Right kidney (tissue), 1 donor: ENCODE measurements around the gene CLEC2B.

Source experiments
- DNase-seq: peaks from one replicate; pipeline ENCODE4 v3.0.0-alpha.2; 2016

The CLEC2B gene

DNA sequence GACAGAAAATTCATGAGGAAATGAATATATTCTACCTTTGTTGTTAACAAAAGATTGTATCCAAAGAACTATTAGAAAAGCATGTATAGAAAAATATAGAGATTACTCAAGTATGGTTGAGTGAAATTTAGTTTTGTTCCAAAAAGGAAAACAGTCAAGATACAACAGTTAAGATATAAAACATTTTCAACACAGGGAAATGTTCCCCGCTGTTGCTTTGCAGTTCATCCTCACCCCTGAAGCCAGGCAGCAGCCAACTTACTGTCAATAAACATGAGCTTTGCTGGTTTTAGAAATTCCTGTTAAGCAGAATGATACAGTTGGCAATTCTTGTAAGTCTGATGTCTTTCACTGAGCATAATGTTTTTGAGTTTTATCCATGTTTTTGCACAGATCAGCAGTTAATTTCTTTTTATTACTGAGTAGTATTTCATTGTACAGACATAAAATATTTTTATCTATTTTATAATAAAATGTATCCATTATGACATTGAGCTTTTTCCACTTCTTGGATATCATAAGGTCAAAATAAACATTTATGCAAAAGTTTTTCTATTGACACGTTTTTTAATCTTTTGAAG, 1.2 kb upstream of the CLEC2B start:
- no peak for DNase-seq

DNA sequence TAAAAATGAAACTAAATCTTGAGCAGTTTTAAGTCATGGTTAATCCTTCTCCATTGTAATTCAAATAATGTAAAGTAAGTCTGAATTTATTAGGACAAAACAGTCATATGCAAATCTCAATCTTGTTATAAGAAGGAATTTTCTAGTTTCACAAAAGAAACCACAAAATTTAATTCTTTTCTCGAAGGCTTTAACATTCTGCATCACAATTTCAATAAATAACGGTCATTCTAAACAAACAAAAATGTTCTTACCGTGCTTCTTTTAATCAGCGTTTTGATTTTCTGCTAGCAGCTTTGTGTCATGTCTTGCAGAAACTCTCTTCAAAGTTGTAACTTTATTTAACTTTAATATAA, 225 bp downstream of the CLEC2B start:
- DNase-seq: no peak

DNA sequence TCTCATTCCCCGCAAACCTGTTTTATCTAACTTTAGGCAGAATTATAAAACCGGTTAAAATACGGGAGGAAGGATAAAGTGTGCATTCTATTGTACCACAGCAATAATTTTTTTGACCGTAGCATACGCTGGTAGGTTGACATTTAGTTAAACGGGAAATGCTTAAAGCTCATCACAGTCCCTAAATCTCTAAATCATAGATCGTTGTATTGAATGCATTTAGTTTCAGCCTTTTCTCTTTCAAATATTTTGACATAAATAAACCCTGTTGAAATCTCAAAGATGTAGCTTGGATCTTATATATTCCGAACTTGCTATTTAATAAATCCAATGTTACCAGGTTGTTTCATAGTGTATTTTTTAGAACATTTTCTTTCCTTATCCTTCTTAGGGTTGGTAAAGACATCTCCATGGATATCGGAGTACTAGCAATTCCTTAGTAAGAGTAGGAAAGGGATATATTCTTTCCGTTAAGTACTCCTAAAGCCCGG, 798 bp downstream of the CLEC2B start:
- DNase-seq: no peak

DNA sequence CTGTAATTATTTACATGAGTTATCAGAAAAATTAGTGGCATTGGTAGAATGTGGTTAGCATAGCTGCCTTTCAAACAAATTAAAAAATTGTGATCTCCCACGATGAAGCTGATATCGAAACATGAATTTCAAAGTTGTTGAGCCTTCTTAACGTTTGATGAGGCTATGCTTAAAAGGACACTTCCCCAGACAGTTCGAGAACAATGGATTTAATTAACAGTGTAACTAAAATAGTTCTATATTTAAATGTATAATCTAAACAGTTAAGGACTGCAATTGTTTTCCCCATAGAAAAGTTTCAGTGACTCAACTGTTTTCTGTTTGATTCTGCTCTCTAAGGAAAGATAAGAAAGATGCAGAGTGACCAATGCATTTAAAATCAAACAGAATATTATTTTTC, 1.6 kb downstream of the CLEC2B start:
- DNase-seq: no peak

DNA sequence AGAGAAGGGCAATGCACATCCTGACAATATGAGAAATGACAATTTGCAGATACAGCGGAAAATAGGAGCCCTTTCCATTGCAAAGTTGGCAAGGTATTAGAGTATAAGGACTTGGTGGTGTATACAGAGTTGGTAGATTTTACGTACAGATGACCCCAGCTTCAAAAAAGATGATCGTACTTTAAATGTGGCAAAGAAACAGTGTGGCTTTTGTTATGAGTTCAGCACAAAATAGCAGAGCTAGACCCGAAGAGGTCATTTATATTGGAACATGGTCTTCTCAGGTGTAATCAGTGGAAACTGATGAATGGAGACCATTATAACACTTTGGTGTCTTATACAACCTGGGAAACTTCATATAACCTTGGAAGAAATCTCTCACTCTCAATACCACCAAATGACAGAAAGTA, 2.3 kb downstream of the CLEC2B start:
- DNase-seq: no peak

DNA sequence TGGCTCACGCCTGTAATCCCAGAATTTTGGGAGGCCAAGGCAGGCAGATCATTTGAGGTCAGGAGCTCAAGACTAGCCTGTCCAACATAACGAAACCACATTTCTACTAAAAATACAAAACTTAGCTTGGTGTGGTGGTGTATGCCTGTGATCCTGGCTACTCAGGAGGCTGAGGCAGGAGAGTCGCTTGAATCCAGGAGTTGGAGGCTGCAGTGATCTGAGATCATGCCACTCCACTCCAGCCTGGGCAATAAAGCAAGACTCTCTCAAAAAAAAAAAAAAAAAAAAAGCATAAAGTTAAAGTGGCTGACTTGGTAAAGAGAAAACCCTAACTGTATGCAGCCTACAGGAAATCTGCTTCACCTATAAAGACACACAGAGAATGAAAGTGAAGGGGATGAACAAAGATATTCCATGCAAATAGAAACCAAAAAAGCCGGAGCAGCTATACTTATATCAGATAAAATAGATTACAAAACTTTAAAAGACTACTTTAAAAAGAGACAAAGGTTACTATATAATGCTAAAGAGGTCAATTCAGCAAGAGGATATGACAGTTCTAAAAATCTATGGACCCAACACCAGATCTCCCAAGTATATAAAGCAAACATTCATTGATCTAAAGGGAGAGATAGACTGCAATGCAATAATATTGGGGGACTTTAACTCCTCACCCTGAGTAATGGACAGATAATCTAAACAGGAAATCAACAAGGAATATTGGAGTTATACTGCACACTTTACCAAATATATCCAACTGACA, 4.1 kb downstream of the CLEC2B start:
- no peak for DNase-seq

DNA sequence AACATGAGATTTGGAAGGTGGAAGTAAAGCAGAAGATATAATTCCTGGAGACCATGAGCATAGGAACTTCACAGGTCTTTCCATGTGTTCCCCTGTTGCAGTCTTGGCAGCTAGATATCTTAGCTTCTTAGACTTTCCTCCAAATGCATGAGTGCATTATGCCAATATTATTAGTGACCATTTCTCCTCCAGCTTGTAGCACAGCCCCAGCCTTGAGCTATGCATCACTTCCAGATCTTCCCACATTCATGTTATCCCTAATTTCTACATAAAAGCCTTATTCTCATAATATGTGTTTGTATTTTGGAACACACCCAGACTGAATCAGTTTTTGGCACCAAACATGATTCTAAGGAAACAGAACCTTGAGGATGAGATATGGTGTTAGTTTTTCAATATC, 11.0 kb downstream of the CLEC2B start:
- no peak for DNase-seq

DNA sequence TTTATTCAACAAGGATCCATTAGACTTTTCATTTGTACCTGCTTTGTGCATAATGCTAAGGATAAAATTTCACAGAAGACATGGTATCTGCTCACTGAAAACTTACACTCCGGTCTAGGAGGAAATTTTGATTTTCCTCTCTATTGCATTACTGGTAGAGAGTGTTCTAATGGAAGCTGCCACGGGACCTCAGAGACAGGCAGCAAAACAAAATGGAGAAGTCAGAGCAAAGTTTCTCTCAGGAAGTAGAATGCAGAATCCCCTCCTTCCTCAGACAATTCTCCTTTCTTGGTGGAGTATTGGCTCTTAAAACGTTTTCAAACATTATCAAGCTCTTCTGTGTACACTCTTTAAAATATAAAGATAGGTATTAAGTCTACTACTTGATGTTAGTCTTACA, 12.3 kb downstream of the CLEC2B start:
- DNase-seq: no peak

DNA sequence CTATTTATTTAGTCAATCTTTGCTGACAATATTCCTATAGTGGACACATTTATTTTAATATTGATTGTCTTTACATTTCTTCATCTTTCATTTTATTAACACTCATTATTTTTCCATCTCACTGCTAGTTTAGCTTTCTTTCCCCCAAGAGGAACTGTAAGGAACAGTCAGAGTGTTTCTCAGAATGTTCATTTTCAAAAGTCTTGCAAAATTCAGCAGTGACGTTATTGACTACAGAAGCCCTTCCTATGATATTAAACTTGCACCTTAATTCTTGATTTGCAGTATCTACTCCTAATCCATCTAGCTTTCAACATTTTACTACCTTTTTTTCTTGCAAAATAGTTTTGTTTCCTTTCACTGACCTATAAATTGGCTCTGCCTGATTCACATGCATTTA, 13.0 kb downstream of the CLEC2B start:
- DNase-seq: no peak

DNA sequence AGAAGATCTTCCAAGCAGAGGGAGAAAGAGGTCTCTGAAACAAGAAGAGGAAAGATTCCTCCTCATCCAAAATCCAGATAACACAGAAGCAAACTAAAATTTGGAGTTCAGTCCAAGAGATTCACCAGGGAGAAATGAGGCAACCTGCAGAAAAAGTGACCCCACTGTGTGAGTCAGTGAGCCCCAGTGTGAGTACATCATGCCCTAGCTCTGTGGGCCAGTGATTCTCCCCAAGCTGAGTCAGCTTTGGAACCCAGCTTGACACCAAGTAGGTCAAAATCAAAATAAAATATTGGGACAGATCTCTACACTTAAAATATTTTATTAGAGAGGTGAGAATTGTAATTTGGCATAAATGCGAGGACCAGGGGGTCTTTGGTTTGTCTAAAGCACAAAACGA, 17.2 kb downstream of the CLEC2B start:
- DNase-seq: no peak

DNA sequence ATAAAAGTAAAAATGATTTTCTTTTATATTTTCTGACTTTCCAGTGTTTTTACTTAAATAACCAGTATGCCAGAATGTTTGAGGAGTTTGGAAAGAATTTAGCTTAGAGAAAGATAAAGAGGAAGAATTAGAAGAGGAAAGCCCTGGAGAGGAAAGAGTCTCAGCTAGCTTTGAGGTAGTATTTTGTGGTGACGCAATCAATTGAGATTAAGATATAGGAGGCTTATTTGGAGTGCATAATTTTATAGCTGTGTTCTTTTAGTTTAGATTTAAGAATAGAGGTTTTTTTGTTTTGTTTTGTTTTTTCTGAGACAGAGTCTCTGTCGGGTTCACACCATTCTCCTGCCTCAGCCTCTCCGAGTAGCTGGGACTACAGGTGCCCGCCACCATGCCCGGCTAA, 18.1 kb downstream of the CLEC2B start:
- no peak for DNase-seq

DNA sequence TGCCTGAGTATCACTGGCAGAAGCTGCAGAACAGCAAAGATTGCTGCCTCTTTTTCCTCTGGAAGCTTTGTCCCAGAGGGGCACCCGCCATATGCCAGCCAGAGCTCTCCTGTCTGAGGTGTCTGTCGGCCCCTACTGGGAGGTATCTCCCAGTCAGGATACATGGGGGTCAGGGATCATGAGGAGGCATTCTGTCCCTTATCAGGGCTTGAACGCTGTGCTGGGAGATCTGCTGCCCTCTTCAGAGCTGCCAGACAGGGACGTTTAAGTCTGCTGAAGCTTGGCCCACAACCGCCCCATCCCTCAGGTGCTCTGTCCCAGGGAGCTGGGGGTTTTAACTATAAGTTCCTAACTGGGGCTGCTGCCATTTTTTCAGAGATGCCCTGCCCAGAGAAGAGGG, 20.3 kb downstream of the CLEC2B start:
- DNase-seq: no peak

DNA sequence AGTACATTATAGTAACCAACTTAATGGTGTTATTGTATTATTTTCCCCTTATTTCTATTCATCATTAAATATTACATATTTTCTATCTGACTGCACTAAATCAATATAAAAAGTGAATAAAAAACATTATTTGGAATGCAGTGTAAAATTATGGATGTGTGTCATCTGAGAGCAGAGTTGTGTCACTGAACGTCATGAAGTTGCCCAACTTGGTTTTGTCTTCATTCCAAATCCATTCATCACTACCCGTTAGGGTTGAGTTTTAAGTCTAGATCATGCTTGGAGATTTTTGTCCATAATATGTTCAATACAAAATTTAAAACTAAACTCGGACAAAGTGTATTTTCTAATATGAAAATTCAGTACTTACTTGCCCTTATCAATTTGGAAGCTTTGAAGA, 25.7 kb downstream of the CLEC2B start:
- no peak for DNase-seq

DNA sequence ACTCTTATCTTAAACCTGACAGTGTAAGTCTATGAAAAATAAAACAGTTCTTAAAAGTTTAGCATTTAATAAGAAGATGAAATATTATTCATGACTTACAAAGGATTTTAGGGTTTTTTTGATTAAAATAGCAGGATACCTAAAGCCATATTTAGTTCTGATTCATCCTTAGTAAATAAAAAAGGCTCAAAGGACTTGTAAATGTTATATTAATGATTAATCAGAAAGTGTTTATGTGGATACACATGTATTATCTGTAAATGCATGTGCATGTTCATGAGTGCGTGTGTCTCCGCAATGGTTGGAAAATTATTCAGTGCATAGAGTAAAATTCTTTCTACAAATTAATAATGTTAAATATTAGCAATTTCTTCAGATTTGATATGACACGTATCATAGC, 37.4 kb downstream of the CLEC2B start:
- DNase-seq: no peak

DNA sequence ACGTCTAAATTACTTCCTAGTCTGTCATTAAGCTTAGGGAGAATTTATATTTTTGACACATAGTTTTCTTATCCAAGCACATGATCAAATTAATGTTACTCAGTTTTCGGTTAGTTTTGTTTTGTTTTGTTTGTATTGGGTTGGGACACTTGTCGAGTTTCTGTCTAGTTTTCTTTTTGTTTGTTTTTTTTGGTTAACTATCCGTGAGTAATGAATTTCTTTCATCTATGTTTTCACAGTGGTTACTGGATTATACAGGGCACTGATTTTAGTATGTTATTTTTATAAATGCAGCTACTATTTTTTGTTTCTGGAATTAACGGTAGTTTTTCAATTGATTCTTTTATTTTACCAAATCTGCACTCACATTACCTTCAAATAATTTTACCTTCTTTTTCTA, 39.2 kb downstream of the CLEC2B start:
- DNase-seq: no peak

DNA sequence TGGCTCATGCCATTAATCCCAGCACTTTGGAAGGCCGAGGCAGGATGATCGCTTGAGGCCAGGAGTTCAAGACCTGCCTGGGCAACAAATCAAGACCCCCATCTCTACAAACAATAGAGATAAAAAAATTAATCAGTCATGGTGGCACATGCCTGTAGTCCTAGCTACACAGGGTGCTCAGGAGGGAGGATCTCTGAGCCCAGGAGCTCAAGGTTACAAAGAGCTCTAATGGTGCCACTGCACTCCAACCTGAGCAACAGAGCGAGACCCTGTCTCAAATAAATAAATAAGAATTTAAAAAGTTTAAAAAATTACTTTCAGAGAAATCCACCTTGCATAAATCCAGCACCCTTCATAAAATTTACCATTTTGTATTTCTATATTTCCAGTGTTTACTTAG, 39.7 kb downstream of the CLEC2B start:
- DNase-seq: no peak

DNA sequence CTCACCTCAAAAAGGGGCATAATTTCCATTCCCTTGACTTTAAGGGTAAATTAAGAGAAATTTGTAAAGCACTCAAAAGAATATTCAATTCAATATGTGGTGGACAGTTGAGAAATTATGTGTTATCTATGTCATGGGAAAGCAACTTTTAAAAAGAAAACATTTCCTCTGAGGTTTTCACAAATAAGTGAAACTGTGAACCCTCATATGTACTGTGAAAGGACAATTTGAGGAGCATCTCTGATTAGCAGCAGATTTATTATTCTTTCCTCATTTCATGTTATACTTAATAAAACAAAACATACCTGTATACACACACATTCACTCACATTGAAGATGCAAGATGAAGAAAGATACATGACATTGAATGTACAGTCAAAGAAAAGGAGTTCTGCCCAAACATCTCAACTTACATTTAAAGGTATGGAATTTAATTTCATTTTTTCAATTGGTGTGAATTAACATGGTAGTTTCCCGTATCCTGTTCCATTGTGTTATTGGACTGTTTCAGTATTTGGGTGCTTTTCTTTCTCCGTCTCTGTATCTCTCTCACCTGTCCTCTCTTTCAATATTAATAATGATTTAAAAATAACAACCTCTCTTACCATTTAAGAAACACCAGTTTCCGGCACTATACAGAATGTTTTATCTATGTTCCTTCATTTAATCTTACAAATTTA, 41.8 kb downstream of the CLEC2B start, which contains the start of gene KLRF1:
Gene KLRF1 (plus strand): TSS at position 273 of the 680 bp plus-strand sequence. CDS start 64 bp downstream, at position 337.
- no peak for DNase-seq

DNA sequence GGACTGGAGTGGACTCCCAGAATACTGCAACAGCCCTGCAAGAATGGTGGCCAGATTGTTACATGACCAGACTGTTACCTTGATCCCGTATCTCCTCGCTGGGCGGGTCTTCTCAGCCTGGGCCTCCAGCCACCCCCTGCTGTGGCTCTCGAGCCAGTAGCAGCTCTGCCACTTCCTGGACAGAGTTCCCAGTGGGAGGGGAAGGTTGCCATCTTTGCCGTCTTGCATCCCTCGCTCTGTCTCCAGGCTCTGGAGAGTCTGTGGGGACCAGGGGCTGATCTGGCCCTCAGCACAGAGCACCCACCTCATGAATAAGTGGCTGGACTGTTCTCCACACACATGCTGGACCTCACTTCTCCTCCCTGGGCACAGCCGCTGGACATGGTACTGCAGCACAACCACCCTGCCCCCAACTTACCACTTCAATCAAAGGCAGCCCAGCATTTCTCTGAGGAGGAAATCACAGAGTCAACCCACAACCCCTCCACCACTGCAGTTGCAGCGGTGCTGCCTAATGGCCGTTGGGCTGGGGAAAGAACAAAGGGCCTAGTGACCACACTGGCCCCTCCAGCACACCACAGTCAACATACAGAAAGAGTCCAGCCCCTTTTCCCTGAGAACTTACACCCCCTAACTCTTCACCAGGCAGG, 48.7 kb downstream of the CLEC2B start:
- no peak for DNase-seq

DNA sequence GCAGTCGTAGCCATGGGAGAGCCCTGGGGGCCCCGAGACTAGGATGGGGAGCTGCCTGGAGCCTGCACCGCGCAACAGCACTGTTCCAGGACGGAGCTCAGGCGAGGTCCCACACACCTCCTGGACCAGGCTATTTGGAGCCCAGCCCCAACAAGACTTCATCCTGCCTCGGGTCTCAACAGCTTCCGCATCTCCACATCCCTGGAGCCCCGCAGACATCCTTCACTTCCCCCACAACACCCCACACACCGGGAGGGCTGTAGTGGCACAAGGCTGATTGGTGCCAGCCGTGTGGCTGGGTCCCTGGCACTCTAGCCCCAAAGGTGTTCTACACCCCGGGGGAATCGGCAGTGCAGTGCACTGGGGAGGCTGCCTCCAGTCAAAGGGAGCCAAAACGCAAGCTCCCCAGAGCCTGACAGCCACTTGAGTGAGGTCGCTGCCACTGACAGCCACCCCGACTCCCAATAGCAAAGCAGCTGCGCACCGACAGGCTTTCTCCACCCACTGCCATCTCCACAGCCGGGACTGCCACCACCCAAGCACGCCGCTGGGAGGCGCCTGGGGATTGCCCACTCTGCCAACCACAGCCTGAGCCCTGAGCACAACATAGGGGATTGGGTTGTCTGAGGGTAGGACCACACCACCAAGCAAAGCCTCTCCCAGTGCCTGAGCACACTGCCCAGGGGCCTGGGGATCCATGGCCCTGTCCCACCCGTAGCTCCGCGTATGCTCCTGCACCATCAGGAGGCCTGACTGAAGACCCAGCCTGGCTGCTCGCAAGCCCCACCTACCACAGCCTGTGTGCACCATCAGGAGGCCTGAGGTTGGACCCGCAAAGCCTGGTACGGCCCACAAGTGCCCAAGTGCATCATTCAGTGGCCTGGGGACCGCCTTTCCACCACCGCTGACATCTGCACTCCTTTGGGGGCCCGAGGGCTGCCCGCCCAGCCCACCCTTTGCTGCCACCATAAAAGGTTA, 55.0 kb downstream of the CLEC2B start:
- DNase-seq: peak; percentile 13

DNA sequence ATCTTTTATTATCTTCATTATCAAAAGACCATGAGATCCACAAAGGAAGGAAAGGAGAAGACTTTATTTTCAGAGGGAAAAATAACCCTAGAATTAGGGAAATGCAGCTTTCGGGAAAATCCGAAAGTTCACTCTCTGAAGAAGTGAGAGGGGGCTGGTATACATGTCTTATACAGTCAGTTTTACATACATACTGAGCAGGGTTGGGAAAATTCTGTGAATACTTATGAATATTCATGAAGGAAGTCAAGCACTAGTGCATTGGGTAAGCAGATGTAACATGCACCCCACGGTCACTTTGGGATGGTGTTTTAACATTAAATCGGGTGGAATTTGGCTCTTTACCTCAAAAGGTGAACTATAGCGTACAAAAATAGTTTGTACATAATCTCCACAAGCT, 57.5 kb downstream of the CLEC2B start:
- no peak for DNase-seq

DNA sequence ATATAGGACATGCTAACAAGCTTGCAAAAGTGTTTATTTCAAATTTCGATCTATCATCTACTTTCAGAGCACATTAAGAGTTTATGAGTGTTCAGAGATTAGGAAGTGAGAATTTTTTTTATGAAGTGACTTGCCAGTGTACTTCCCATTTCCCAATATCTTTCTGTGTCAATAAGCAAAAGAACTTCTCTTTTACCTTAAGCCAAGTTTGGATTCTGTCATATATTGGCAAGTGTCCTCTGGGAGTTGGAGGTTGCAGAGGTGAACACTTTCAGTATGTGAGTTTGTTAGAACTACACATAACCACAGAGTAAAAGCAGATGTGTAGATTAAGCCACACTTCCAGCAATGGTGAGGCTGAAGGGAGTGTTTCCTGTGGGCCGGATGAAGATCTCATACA, 58.5 kb downstream of the CLEC2B start:
- DNase-seq: no peak

DNA sequence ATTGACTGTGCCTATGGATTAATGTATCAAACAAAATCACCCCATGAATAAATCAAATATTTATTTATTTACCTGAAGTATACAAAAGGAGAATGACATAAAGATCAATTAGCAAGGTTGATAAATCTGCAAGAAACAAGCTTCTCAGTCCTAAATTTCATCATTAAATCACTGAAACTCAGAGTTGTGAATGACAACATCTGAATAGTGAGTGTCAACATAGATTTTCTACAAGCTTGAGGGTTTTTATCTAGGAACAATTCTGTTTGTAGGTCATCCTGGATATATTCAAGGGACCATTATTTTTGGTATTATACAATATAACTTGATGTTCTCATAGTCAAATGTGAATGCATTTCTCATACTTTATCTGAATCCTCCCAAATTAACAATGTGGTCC, 59.3 kb downstream of the CLEC2B start:
- DNase-seq: no peak
